SK-N-SH (cell line): ENCODE results near the gene ATF2. TPM values are rescaled to one million over a fixed set of nuclear protein-coding genes. Genes with fewer than 3 reads are reported as not detected.

Source experiments
- CTCF ChIA-PET: fragments of 300-600, 350-600 bp; formaldehyde crosslinking; extraction: SDS; loops from one replicate; lab custom pipeline; 2021; lab: Yijun Ruan, JAX
- POLR2A ChIA-PET: fragments of 350-600 bp; sonication (Branson Sonifier 250); formaldehyde crosslinking; extraction: SDS; loops from one replicate; lab custom pipeline; 2020; ENCODE audit warnings: antibody characterized with exemption, inconsistent platforms; lab: Yijun Ruan, JAX
- DNase-seq: peaks from one replicate; pipeline ENCODE4 v3.0.0; 2012
- H2AFZ ChIP-seq: fragments of 200-600 bp; sonication (generic); 2 replicates; pipeline ENCODE4 v1.8.1; 2016; ENCODE audit warnings: antibody characterized with exemption, mild to moderate bottlenecking, low read depth
- H3F3A ChIP-seq: fragments of 200-600 bp; sonication (generic); replicated peaks from 2 replicates; pipeline ENCODE3; 2016; ENCODE audit warnings: antibody characterized with exemption, mild to moderate bottlenecking; ENCODE audit not compliant: insufficient read depth
- H3K27ac ChIP-seq, 2 experiments: fragments of 200-500 bp in 1 of 2; fragments of 200-600 bp in 1 of 2; sonication (Bioruptor generic) in 1 of 2; sonication (generic), shearing (Covaris generic) in 1 of 2; 2 replicates each; pipeline versions ENCODE4 v1.5.1 to v1.6.1; 2014 to 2016; ENCODE audit warnings: low read depth in 2 of 2, inconsistent platforms in 1 of 2, low read length in 1 of 2, mild to moderate bottlenecking in 1 of 2, mixed read lengths in 1 of 2
- H3K27me3 ChIP-seq: fragments of 200-600 bp; sonication (generic), shearing (Covaris generic); 2 replicates; pipeline ENCODE4 v1.6.1; 2016; ENCODE audit warnings: mixed run types; ENCODE audit not compliant: insufficient read depth
- H3K36me3 ChIP-seq, 2 experiments: fragments of 200-500 bp in 1 of 2; fragments of 200-600 bp in 1 of 2; sonication (Bioruptor generic) in 1 of 2; sonication (generic) in 1 of 2; replicated peaks in 1 of 2; 2 replicates each; pipeline versions ENCODE3 to v1.5.1; 2014 to 2016; ENCODE audit warnings: low read length in 1 of 2, mild to moderate bottlenecking in 1 of 2; ENCODE audit not compliant: insufficient read depth in 2 of 2, control insufficient read depth in 1 of 2
- H3K4me1 ChIP-seq, 2 experiments: fragments of 200-500 bp in 1 of 2; fragments of 200-600 bp in 1 of 2; sonication (Bioruptor generic) in 1 of 2; sonication (generic), shearing (Covaris generic) in 1 of 2; 2 replicates each; pipeline versions ENCODE4 v1.5.1 to v1.6.1; 2014 to 2016; ENCODE audit warnings: low read depth in 1 of 2, low read length in 1 of 2, mixed run types in 1 of 2; ENCODE audit not compliant: insufficient read depth in 2 of 2, control insufficient read depth in 1 of 2
- H3K4me2 ChIP-seq: fragments of 200-600 bp; sonication (generic), shearing (Covaris generic); 2 replicates; pipeline ENCODE4 v1.6.1; 2017; ENCODE audit warnings: mixed run types
- H3K4me3 ChIP-seq, 2 experiments: fragments of 200-500 bp in 1 of 2; fragments of 200-600 bp in 1 of 2; sonication (Bioruptor generic) in 1 of 2; sonication (generic), shearing (Covaris generic) in 1 of 2; 2 replicates each; pipeline versions ENCODE4 v1.5.1 to v1.8.1; 2014 to 2016; ENCODE audit warnings: low read depth in 2 of 2, inconsistent platforms in 1 of 2, low read length in 1 of 2, mild to moderate bottlenecking in 1 of 2, mixed read lengths in 1 of 2, moderate library complexity in 1 of 2
- H3K79me2 ChIP-seq: fragments of 200-600 bp; sonication (generic); 2 replicates; pipeline ENCODE4 v1.8.1; 2017; ENCODE audit warnings: mild to moderate bottlenecking; ENCODE audit not compliant: insufficient read depth
- H3K9ac ChIP-seq: fragments of 200-600 bp; sonication (generic); 2 replicates; pipeline ENCODE4 v1.6.1; 2017; ENCODE audit warnings: mixed run types
- H3K9me2 ChIP-seq: fragments of 200-600 bp; sonication (generic); 2 replicates; pipeline ENCODE4 v1.6.1; 2017; ENCODE audit warnings: mixed run types
- H3K9me3 ChIP-seq: fragments of 200-600 bp; sonication (generic); 2 replicates; pipeline ENCODE4 v1.6.1; 2017; ENCODE audit warnings: mixed run types, mild to moderate bottlenecking, moderate library complexity
- H4K20me1 ChIP-seq: fragments of 200-600 bp; sonication (generic); 2 replicates; pipeline ENCODE4 v1.6.1; 2017; ENCODE audit warnings: mild to moderate bottlenecking, mixed run types; ENCODE audit not compliant: insufficient read depth
- ELF1 ChIP-seq: IDR thresholded peaks from 2 replicates; pipeline ENCODE4 v1.4.0; 2012
- EZH2phosphoT487 ChIP-seq: fragments of 200-600 bp; sonication (generic); IDR thresholded peaks from 2 replicates; pipeline ENCODE4 v1.6.1; 2017; ENCODE audit warnings: low read depth, mixed run types, mild to moderate bottlenecking, antibody characterized with exemption, moderate library complexity, borderline replicate concordance
- GATA2 ChIP-seq: sonication (generic); formaldehyde crosslinking; IDR thresholded peaks from 2 replicates; pipeline ENCODE4 v1.5.0; 2020; ENCODE audit warnings: mild to moderate bottlenecking, missing genetic modification reagents
- JUND ChIP-seq: IDR thresholded peaks from 2 replicates; pipeline ENCODE4 v1.4.0; 2012
- MEF2A ChIP-seq: IDR thresholded peaks from 2 replicates; pipeline ENCODE4 v1.4.0; 2012; ENCODE audit warnings: low read depth, borderline replicate concordance
- MXI1 ChIP-seq: IDR thresholded peaks from 2 replicates; pipeline ENCODE4 v1.6.1; 2012; ENCODE audit warnings: mild to moderate bottlenecking, low read depth, low read length, improper control_type of control experiment
- NFIC ChIP-seq: IDR thresholded peaks from 2 replicates; pipeline ENCODE4 v1.4.0; 2012; ENCODE audit warnings: borderline replicate concordance
- NRF1 ChIP-seq: IDR thresholded peaks from 2 replicates; pipeline ENCODE4 v1.6.1; 2012; ENCODE audit warnings: low read depth, mild to moderate bottlenecking, low read length
- RAD21 ChIP-seq: IDR thresholded peaks from 2 replicates; pipeline ENCODE4 v1.6.1; 2012; ENCODE audit warnings: mild to moderate bottlenecking, low read length
- RXRA ChIP-seq: IDR thresholded peaks from 2 replicates; pipeline ENCODE4 v1.4.0; 2012; ENCODE audit warnings: low read depth, mild to moderate bottlenecking, borderline replicate concordance
- TCF12 ChIP-seq: IDR thresholded peaks from 2 replicates; pipeline ENCODE4 v1.4.0; 2012
- WGBS: methylation state at CpG from one replicate; pipeline ENCODE4 v1.1.6; 2017; ENCODE audit warnings: low lambda C conversion rate; 5-methylcytosine and 5-hydroxymethylcytosine counted together
- polyA plus RNA-seq, 3 experiments: library from polyadenylated mRNA; depleted of rRNA; stranded (reverse); fragments of >200 nt; gene quantifications; 2 replicates each; pipeline ENCODE4 v1.2.3, GENCODE V29; 2012
- TF ChIP-seq, protein P1 (sequence below): fragments of 200-600 bp; sonication (generic); IDR thresholded peaks from 2 replicates; pipeline ENCODE4 v1.6.1; 2017; ENCODE audit warnings: antibody characterized with exemption, mild to moderate bottlenecking, moderate library complexity
- TF ChIP-seq, protein P2 (sequence below): IDR thresholded peaks from 2 replicates; pipeline ENCODE4; 2012
- TF ChIP-seq, protein P3 (sequence below): fragments of 150-350 bp; IDR thresholded peaks from 2 replicates; pipeline ENCODE4 v1.6.1; 2016; ENCODE audit warnings: mild to moderate bottlenecking, low read depth, low read length
- TF ChIP-seq, protein P4 (sequence below): IDR thresholded peaks from 2 replicates; pipeline ENCODE4 v1.6.1; 2012; ENCODE audit warnings: mild to moderate bottlenecking, low read depth, low read length, moderate library complexity

Gene ATF2
- polyA plus RNA-seq, 1 of the 3 experiments (the other 2 are of a cell fraction) = 19.0 TPM

DNA sequence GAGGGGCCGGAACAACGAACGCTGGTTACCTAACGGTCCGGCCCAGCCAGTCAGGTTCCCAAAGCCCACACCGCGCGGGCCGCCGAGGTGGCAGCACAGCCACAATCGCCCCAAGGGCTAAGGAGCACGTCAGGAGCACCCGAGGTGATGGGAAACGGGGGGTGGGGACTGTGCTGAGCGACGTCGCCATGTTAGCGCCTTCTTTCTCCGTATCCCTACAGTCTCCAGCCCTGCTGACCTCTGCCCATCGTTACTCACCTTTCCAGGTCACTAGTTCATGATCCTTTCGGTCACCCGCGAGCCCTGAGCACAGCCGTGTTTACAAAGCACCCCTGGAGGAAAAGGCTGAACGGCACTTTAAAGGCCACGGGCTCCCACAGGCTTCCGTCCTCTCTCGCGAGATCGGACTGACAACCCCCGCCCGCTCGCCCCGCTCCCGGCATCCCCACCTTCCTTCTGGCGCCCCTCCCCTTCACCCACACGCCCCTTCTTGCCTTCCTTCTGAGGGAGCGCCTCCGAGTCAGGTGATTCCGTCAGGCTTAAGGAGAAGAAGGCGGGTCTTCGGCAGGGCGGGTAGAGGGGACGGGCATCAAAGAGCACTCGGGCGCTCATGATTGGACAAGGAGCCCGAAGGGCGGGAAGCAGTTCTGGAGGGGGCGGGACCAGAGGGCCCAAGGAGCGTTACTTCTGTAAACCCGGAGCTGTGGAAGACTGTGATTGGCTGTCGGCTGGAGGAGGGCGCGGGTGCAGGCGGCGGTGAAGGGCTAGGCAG, at the start of gene ATF2 (continued):
- TF ChIP-seq EZH2phosphoT487 (no peak), JUND (no peak), RAD21 (no peak), TCF12 (0 out of 2 replicates have a peak, but pooled peaks have one; percentile 4), MXI1 (peak; percentile 38), MEF2A (no peak), RXRA (no peak)
- TF ChIP-seq, protein P1, sequence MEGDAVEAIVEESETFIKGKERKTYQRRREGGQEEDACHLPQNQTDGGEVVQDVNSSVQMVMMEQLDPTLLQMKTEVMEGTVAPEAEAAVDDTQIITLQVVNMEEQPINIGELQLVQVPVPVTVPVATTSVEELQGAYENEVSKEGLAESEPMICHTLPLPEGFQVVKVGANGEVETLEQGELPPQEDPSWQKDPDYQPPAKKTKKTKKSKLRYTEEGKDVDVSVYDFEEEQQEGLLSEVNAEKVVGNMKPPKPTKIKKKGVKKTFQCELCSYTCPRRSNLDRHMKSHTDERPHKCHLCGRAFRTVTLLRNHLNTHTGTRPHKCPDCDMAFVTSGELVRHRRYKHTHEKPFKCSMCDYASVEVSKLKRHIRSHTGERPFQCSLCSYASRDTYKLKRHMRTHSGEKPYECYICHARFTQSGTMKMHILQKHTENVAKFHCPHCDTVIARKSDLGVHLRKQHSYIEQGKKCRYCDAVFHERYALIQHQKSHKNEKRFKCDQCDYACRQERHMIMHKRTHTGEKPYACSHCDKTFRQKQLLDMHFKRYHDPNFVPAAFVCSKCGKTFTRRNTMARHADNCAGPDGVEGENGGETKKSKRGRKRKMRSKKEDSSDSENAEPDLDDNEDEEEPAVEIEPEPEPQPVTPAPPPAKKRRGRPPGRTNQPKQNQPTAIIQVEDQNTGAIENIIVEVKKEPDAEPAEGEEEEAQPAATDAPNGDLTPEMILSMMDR = no peak
- TF ChIP-seq, protein P2, sequence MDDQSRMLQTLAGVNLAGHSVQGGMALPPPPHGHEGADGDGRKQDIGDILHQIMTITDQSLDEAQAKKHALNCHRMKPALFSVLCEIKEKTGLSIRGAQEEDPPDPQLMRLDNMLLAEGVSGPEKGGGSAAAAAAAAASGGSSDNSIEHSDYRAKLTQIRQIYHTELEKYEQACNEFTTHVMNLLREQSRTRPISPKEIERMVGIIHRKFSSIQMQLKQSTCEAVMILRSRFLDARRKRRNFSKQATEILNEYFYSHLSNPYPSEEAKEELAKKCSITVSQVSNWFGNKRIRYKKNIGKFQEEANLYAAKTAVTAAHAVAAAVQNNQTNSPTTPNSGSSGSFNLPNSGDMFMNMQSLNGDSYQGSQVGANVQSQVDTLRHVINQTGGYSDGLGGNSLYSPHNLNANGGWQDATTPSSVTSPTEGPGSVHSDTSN = no peak; the same call in 1 of the 2 replicates
- TF ChIP-seq, protein P3, sequence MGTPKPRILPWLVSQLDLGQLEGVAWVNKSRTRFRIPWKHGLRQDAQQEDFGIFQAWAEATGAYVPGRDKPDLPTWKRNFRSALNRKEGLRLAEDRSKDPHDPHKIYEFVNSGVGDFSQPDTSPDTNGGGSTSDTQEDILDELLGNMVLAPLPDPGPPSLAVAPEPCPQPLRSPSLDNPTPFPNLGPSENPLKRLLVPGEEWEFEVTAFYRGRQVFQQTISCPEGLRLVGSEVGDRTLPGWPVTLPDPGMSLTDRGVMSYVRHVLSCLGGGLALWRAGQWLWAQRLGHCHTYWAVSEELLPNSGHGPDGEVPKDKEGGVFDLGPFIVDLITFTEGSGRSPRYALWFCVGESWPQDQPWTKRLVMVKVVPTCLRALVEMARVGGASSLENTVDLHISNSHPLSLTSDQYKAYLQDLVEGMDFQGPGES = 0 out of 2 replicates have a peak, but pooled peaks have one; percentile 18
- TF ChIP-seq, all 33 proteins: peak for 13

DNA sequence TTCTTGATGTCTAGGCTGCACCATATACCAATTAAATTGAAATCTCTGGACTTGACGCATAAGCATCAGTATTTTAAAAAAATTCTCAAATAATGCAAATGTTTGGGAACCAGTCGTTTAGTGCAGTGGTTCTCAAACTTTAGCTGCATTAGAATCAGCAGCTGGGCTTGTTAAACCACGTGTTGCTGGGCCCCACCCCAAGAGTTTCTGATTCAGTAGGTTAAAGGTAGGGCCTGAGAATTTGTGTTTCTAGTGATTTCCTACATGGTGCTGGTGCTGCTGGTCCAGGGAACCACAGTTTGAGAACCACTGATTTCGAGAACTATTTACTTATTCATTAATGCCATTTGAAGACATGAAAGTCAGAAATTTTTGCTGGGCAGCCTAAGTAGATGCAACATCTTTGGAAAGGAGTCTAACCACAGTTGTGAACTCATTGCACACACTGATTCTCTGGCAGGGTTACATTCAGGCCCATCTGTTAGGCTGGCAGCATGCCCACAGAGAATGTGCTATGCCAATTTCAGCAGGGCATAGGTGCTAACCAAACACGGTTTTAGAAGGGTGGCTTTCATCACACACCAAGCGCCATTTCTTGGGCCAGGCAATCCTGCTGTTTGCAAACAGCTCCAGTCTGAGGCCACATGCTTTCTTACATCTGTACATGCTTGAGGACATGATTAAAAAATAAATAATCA, 39.9 kb upstream of the ATF2 start:
- WGBS = 43% methylated on average over 6 of the region's 6 CpGs
- POLR2A ChIA-PET = no interaction called here
- H3K27me3 ChIP-seq = no peaks in the 10 kb centered on the region
- no peak for TF ChIP-seq ELF1
- no peak for TF ChIP-seq GATA2
- TF ChIP-seq NRF1 = no peak
- TF ChIP-seq, protein P4, sequence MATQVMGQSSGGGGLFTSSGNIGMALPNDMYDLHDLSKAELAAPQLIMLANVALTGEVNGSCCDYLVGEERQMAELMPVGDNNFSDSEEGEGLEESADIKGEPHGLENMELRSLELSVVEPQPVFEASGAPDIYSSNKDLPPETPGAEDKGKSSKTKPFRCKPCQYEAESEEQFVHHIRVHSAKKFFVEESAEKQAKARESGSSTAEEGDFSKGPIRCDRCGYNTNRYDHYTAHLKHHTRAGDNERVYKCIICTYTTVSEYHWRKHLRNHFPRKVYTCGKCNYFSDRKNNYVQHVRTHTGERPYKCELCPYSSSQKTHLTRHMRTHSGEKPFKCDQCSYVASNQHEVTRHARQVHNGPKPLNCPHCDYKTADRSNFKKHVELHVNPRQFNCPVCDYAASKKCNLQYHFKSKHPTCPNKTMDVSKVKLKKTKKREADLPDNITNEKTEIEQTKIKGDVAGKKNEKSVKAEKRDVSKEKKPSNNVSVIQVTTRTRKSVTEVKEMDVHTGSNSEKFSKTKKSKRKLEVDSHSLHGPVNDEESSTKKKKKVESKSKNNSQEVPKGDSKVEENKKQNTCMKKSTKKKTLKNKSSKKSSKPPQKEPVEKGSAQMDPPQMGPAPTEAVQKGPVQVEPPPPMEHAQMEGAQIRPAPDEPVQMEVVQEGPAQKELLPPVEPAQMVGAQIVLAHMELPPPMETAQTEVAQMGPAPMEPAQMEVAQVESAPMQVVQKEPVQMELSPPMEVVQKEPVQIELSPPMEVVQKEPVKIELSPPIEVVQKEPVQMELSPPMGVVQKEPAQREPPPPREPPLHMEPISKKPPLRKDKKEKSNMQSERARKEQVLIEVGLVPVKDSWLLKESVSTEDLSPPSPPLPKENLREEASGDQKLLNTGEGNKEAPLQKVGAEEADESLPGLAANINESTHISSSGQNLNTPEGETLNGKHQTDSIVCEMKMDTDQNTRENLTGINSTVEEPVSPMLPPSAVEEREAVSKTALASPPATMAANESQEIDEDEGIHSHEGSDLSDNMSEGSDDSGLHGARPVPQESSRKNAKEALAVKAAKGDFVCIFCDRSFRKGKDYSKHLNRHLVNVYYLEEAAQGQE = no peak
- no peak for TF ChIP-seq NFIC
- TF ChIP-seq, all 33 proteins: peak for 0
- Histone ChIP-seq H3K9ac (no peak overlapping the region), H3F3A (peaks cover 11% of the 10 kb centered on the region), H3K4me2 (no peak overlapping the region), H3K4me1 (peaks cover 0 to 8% of the 10 kb centered on the region in 2 experiments; a peak in 2 of 4 replicates), H3K36me3 (no peaks in the 10 kb centered on the region), H3K9me3 (no peaks in the 10 kb centered on the region), H4K20me1 (no peaks in the 10 kb centered on the region), H3K27ac (no peak overlapping the region), H3K9me2 (no peaks in the 10 kb centered on the region), H3K4me3 (no peak overlapping the region), H2AFZ (no peak overlapping the region), H3K79me2 (no peaks in the 10 kb centered on the region)
- CTCF ChIA-PET = interaction anchor here (0.8 to 2.3 kb wide), 6 partner anchors 34 to 889 kb away, joined by 3 to 10 read pairs (median 3); no protein-coding TSS in a partner anchor
- no peak for DNase-seq
